ENCODE data around the gene TMEM198.
A peak's percentile ranks its signal among the peaks of the same experiment; 100 is the strongest.

TMEM198 gene

DNA sequence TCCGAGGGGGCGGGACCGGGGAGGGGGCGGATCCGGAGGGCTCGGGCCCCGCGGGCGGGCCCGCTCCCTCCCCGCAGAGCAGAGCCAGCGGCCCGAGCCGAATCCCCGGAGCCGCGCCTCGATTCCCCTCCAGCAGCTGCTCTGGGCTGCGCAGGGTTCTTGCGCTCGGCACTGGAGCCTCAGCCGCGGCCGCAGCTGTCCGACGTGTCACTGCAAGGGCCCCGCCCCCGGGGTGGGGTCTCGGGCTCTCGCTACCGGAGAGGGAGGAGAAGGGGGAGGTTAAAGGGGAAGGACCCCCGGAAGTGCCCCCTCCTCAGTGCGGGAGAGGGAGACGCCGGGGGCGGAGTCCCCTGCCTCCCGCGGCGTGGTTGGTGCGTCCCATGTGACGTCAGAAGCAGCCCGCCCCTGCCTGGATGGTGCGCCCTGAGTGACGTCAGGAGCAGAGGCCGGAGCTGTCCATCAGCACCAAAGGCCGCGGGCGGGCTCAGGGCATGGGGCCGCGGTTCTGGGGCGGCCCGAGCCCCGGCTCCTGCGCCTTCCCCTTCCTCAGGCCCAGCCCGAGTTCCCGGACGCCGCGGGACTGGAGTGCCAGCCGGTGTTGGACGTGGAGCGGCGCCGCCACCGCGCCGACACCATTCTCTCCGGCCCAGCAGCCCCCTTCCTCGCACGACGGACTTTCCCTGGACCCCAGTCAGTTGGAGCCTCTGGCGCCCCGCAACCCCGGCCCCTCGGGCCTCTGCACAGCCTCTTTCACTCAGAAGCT is at the start of gene TMEM198, which contains the start of gene CHPF:
TSS of gene TMEM198 (plus strand) at position 433 of the 763 bp plus-strand sequence. CDS start 700 bp downstream, outside the sequence.
TSS of gene CHPF (minus strand) at position 214 of the 763 bp plus-strand sequence. CDS start 271 bp downstream, outside the sequence.
- DNase-seq: peak; percentile 96

GRCh38 chr2:219494952-219495530 is 48.8 kb upstream of the TMEM198 start:
- DNase-seq: no peak

- DNase-seq: peak; percentile 60
These were observed 48.2 kb upstream of the TMEM198 start for GRCh38 chr2:219495531-219496122.

- no peak for DNase-seq
These were observed 47.5 kb upstream of the TMEM198 start for GRCh38 chr2:219496247-219496824.

DNA sequence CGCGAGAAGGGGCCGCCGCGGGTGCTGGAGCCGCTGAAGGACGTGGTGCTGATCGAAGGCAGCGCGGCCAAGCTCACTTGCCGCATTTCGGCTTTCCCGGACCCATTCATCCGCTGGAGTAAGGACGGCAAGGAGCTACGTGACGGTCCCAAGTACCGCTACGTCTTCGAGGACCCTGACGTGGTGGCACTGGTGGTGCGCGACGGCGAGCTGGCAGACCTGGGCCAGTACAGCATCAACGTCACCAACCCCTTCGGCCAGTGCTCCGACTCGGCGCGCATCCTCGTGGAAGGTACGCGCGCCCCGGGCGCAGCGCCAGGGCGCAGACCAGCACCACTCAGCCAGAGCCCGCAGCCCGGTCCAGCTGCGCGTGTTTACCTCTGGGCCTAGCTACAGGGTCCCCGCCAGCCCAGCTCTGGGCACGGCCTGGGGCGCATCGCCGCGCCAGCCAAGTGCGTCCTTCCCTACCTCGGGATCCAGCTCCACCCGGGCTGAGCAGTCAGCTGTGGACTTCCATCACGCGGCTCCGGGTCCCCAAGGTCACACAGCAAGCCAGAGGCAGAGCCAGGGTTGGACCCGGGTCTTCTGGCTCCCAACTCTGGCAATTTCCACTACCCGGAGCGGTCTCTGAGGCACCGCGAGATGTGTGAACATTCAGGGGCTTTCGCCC is 46.9 kb upstream of the TMEM198 start:
- no peak for DNase-seq

- DNase-seq: peak; percentile 34 to 61
These were observed 46.1 kb upstream of the TMEM198 start for GRCh38 chr2:219497495-219498279.

DNA sequence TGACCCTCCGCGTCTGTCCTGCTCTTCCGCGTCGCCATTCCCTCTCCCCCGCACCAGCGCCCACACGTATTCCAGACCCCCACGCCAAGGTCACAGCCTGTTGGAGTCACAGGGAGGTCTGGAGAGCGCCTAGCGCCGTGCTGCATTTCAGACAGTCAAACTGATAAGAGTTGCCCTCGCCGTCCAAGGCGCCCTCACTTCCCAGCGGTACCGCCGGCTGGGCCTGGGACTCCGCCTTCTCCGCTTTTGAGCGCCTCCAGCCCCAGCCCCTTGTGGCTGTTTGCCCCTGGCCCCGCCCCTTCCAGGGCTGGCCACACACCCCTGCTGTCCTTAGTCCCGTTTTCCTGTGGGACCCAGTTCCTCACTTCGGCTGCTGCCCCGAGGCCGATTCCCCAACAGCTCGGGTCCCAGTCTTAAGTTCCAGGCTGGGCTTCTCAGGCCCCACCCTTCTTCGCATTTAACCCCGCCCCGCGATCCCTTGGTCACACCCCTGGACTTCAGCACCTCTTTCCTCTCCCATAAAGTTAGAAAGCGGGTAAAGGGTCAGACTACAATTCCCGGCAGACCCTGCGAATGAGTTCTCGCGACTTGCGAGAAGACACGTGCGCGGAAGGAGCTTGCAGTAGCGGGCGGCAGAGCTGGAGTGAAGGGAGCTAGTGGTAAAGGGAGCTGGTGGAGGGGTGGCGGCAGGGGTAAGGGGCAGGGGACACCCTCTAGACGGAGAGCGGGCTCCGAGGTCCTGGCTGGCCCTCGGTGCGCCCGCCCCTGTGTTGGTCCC is 45.4 kb upstream of the TMEM198 start, which contains the start of gene GMPPA:
TSS of gene GMPPA (plus strand) at position 612 of the 778 bp plus-strand sequence. CDS start 1,085 bp downstream, outside the sequence.
- DNase-seq: peak; percentile 97

- DNase-seq: no peak
These were observed 44.8 kb upstream of the TMEM198 start for GRCh38 chr2:219499058-219499307.

- no peak for DNase-seq
These were observed 44.3 kb upstream of the TMEM198 start for GRCh38 chr2:219499555-219499954.

- DNase-seq: no peak
These were observed 43.7 kb upstream of the TMEM198 start for GRCh38 chr2:219500135-219500534.

DNA sequence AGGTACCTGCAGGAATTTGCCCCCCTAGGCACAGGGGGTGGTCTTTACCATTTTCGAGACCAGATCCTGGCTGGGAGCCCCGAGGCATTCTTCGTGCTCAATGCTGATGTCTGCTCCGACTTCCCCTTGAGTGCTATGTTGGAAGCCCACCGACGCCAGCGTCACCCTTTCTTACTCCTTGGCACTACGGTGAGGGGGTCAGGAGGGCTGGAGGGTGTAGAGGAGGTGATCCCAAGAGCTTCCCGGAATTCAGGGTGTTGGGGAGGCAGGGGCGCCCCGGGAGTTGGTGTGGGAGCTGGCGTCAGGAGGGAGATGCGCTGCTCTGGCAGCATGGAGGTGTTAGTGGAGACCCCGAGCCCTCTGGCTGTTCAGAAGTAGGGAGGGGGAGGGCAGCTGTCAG is 42.0 kb upstream of the TMEM198 start:
- DNase-seq: no peak

- no peak for DNase-seq
These were observed 41.2 kb upstream of the TMEM198 start for GRCh38 chr2:219502618-219503017.

DNA sequence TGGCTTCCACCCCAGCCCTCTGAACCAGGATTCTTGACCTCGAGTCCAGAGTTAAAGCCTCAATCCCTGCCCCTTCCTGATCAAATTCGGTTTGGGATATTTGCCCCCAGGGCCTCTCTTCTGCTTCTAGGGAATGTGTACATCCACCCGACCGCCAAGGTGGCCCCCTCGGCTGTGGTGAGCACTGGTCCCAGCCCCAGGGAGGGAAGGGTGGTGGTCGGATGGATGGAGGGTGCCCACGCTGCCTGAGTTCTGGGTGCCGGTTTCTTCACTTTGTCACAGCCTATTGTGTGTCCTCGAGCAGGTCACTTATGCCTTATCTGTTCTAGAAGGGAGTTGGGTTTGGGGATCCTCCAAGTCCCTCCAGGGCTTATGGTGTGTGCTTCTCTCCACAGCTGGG is 38.2 kb upstream of the TMEM198 start:
- no peak for DNase-seq

GRCh38 chr2:219506153-219506801 is 37.6 kb upstream of the TMEM198 start:
- no peak for DNase-seq

DNA sequence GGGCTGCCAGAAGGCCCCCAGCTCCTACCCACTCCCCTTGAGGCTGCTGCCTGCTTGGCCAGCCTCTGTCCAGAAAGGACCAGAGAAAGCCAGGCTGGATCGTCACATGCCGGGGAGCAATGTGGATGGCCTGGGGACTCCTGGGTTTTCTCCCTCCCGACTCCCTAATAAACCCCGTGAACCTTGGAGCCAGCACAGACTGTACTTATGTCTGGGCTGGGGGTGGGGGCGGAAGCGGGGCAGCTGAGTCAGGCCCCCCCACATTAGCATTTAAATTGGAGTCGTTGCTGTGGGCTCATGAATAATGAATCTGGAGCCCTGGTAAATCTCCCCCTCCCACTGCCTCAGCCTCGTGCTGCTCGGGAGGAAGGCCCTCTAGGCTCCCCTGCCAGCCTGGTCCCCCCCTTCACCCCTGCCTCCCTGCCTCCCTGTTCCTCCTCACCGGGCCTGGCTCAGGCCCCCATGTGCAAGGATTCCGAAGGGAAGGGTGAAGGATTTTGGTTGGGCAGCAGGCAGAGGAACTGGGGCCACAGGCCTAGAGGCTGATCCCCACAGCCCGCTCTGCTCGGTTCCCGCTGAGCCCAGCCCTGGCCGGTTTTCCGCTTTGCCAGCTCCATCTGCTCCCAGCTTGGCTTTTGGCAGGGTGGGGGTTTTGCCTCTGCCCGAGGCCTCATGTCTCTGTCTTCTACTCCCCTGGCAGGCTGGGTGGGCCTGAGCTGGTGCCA is 36.9 kb upstream of the TMEM198 start:
- DNase-seq: no peak

- no peak for DNase-seq
These were observed 36.0 kb upstream of the TMEM198 start for GRCh38 chr2:219507581-219508443.

GRCh38 chr2:219508444-219508734 is 35.4 kb upstream of the TMEM198 start:
- no peak for DNase-seq

GRCh38 chr2:219508971-219509779 is 34.7 kb upstream of the TMEM198 start:
- DNase-seq: no peak

Data from CD4-positive, alpha-beta T cell treated with Interleukin-4 for 1 hour (primary cell).